ENCODE measurements around the gene JAG2.

The JAG2 gene

DNA sequence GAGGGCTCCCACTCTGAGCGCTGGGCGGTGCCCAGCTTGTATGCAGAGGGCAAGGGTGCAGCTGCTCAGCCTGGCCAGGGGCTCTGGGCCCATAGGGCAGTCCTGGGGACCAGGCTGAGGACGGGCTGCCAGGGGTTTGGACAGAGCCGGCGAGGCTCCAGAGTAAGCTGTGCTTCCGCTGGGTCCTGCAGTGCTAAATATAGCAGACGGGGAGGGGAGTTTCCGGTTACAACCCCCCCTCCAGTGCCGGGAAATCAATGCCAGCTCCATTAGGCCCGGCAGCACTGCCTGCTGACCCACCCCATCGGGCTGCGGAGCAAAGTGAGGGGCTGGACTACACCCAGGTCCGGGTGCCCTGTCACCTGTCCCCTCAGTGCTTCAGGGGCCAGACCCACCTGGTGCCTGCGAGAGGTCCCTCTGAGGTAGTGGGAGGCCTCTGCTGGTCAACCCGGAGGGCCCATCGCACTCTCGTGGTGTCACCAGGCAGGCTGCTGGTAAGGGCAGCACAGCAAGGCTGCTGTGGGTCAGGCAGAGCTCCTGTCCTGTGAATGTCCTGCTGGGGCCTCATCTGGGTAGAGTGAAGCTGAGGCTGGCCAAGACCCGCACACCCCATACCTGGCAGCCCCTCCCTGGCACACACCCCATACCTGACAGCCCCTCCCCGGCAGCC is 2.6 kb upstream of the JAG2 start:
- no peak for DNase-seq (ENCODE audit: insufficient read length, low spot score)
- TF ChIP-seq, protein P1, sequence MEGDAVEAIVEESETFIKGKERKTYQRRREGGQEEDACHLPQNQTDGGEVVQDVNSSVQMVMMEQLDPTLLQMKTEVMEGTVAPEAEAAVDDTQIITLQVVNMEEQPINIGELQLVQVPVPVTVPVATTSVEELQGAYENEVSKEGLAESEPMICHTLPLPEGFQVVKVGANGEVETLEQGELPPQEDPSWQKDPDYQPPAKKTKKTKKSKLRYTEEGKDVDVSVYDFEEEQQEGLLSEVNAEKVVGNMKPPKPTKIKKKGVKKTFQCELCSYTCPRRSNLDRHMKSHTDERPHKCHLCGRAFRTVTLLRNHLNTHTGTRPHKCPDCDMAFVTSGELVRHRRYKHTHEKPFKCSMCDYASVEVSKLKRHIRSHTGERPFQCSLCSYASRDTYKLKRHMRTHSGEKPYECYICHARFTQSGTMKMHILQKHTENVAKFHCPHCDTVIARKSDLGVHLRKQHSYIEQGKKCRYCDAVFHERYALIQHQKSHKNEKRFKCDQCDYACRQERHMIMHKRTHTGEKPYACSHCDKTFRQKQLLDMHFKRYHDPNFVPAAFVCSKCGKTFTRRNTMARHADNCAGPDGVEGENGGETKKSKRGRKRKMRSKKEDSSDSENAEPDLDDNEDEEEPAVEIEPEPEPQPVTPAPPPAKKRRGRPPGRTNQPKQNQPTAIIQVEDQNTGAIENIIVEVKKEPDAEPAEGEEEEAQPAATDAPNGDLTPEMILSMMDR (IDR thresholded peaks at IDR 0.05; ENCODE audit: insufficient read depth, missing control alignments), result no peak
- FAIRE-seq, result no peak

DNA sequence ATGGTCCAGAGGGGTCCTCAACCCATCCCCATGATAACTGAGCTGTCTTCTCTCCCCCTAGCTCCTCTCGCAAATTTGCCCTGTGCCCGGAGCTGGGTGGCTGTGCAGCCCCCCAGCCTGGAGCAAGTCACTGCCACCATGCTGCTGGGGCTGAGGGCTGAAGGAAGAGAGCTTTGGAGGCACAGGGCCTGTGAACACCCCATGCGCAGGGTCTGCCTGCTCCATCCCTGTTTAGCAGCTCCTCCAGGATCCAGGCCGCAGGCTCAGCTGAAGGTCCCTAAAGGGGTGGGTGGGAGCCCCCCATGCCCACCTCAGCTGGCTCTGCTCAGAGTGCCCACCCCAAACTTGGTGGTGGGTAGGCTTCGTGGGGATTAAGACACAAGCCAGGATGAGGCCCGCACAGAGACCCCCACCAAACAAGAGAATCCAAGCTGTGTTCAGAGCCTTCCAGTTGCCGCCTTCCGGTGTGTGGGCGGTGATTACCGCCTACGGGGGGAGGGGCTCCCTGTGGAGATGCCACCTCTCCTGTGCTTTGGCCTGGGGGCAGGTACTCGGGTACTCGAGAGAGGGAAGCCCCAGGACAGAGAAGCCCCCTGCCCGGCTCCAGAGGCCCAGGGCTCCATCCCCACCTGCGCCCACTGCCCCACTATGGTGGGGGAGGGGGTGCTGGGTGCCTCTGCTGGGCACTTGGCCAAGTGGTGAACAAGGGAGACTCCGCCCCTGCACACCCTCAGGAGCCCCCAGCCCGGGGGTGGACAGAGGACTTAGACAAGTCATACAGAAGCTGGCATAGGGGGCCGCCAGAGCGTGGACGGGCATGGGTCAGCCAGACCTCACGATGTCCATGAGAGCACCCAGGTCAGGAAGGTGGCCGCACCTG is 1.4 kb upstream of the JAG2 start:
- FAIRE-seq (no peak), DNase-seq (ENCODE audit: insufficient read length, low spot score) (no peak)
- TF ChIP-seq, protein P1 (IDR thresholded peaks at IDR 0.05; ENCODE audit: insufficient read depth, missing control alignments), result no peak

DNA sequence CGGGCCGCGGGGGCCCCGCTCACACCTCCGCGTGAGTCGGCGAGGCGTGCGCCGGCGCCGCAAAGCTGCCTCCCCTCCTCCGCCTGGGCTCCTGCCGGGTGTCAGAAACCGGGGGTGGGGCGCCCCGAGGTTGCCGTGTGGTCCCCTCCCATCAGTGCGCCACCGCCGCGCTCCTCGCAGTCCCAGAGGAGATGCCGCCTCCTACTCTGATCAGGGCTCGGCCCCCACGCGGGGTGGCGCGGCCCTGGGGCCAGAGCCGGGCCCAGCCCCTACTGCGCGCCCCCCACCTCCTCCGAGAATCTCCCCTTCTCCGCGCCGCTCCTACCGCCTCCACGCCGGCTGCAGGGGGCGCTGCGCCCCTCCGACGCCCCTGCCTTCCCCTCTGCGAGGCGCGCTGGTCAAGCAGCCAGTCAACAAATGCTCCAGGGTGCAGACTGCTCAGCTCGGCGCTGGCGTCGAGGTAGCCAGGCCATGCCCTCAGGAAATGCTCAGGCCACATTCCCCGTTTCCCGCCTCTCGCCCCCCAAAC is 467 bp upstream of the JAG2 start:
- DNase-seq (ENCODE audit: insufficient read length, low spot score), result peak; percentile 69
- FAIRE-seq, result no peak
- TF ChIP-seq, protein P1 (IDR thresholded peaks at IDR 0.05; ENCODE audit: insufficient read depth, missing control alignments), result peak; percentile 63

DNA sequence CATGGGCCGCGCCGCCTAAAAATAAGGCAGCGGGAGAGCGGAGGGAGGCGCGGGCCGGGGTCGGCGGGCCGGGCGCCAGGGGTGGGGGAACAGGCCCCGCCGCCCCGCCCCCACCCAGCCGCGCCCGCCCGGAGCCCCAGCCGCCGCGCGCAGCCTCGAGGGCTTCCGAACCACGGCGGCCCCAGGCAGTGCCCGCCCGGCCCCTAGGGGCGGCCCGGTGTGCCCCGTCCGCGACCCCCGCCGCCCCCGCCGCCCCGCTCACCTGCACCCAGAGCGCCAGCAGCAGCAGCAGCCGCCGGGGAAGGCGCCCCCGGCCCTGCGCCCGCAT is 519 bp downstream of the JAG2 start:
- DNase-seq (ENCODE audit: insufficient read length, low spot score), result no peak

DNA sequence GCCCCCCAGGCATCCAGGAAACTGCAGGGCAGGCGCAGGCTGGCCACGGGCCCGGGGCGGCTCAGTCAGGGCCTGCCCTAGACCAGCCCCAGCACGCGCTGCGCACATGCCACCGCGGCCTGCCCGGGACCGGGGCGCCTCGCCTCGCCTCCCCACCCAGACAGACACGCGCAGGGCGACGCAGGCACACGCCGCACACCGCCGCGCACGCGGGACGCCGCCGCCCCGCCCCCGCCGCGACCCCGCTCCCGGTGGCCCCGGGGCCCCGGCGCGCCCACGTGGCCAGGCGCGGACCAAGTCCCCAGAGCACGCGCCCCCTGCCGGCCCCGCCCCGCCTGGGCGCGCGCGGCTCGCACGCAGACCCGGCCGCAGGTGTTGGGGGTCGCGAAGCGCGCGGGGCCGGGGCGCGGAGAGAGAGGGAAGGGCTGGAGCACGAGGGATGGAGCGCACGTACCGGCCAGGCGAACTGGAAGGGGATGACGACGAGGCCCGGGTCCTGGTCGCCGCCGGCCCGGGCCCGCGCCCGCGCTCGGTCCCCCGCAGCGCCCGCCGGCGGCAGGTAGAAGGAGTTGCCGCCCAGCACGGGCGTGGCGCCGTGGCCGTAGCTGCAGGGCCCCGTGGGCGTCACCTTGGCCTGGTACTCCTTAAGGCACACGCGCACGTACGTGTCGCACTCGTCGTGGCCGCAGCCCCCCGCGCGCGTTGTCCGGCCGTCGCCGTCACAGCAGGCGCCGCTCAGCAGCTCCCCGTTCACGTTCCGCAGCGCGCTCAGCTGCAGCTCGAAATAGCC is 1.1 kb downstream of the JAG2 start:
- DNase-seq (ENCODE audit: insufficient read length, low spot score) (no peak), FAIRE-seq (no peak)
- TF ChIP-seq, protein P1 (IDR thresholded peaks at IDR 0.05; ENCODE audit: insufficient read depth, missing control alignments), result peak; percentile 24

More for the DNA sequence above, 519 bp downstream of the JAG2 start:
- TF ChIP-seq, protein P1 (IDR thresholded peaks at IDR 0.05; ENCODE audit: insufficient read depth, missing control alignments), result no peak
- no peak for FAIRE-seq

DNA sequence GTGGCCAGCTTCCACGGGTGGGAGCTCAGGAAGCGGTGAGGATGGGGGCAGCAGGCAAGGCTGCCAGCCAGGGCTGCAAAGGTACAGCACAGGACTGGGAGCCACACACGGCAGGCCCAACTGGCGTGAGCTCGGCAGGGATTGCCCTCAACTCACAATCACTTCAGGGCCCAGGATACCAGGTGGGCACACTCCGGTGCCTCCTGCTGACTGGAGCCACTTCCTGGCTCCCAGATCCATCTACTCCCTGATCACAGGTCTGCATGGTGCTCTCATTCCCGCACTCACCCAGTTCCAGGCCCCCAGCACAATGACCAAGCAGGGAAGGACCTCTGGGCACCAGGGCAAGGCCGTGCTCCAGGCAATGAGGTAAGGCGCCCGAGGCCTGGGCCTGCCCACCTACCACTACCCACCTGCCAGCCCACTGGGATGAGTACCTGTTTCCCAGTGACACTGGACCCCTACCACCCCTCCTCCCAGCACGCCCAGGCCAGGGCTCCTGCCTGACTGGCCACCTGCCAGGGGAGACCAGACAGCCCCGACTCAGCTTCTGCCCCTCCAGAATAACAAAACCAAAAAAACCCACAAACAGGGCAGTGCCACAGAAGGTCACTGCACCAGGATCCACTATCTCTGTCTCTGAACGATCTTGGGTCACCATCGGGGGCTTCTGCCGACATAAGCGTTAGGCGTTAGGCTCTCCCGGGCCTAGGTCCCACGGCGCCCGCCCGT is 1.8 kb downstream of the JAG2 start:
- FAIRE-seq (no peak), DNase-seq (ENCODE audit: insufficient read length, low spot score) (no peak)
- TF ChIP-seq, protein P1 (IDR thresholded peaks at IDR 0.05; ENCODE audit: insufficient read depth, missing control alignments), result no peak
